WI38 (cell line): ENCODE data around the gene SNAPC4.
A peak's percentile ranks its signal among the peaks of the same experiment; 100 is the strongest.

Source experiments
- H3K4me3 ChIP-seq: 2 replicates; pipeline ENCODE4 v1.5.1; 2011; ENCODE audit warnings: low read depth, mild to moderate bottlenecking, control low read depth, low read length
- TF ChIP-seq, protein P1 (sequence below): IDR thresholded peaks from 2 replicates; pipeline ENCODE4 v1.5.1; 2012; ENCODE audit warnings: low read depth, mild to moderate bottlenecking, control low read depth, low read length

Gene SNAPC4

DNA sequence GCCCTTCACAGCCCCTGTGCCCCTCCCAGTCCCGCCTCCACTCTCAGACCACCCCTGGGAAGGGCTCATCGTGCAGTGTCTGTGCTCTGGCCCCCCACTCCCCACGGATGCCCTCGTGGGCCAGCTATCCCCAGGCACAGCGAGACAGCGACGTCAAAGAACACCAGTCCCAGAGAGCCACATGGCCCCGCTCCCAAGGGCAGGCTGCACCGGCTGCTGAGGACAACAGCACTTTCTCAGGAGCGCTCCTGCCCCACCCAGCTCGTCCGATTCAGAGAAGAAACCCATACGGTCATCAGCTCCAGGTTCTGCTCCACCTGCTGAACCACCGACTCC is 4.8 kb upstream of the SNAPC4 start:
- TF ChIP-seq, protein P1, sequence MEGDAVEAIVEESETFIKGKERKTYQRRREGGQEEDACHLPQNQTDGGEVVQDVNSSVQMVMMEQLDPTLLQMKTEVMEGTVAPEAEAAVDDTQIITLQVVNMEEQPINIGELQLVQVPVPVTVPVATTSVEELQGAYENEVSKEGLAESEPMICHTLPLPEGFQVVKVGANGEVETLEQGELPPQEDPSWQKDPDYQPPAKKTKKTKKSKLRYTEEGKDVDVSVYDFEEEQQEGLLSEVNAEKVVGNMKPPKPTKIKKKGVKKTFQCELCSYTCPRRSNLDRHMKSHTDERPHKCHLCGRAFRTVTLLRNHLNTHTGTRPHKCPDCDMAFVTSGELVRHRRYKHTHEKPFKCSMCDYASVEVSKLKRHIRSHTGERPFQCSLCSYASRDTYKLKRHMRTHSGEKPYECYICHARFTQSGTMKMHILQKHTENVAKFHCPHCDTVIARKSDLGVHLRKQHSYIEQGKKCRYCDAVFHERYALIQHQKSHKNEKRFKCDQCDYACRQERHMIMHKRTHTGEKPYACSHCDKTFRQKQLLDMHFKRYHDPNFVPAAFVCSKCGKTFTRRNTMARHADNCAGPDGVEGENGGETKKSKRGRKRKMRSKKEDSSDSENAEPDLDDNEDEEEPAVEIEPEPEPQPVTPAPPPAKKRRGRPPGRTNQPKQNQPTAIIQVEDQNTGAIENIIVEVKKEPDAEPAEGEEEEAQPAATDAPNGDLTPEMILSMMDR: no peak
- H3K4me3 ChIP-seq: no peak overlapping the region

DNA sequence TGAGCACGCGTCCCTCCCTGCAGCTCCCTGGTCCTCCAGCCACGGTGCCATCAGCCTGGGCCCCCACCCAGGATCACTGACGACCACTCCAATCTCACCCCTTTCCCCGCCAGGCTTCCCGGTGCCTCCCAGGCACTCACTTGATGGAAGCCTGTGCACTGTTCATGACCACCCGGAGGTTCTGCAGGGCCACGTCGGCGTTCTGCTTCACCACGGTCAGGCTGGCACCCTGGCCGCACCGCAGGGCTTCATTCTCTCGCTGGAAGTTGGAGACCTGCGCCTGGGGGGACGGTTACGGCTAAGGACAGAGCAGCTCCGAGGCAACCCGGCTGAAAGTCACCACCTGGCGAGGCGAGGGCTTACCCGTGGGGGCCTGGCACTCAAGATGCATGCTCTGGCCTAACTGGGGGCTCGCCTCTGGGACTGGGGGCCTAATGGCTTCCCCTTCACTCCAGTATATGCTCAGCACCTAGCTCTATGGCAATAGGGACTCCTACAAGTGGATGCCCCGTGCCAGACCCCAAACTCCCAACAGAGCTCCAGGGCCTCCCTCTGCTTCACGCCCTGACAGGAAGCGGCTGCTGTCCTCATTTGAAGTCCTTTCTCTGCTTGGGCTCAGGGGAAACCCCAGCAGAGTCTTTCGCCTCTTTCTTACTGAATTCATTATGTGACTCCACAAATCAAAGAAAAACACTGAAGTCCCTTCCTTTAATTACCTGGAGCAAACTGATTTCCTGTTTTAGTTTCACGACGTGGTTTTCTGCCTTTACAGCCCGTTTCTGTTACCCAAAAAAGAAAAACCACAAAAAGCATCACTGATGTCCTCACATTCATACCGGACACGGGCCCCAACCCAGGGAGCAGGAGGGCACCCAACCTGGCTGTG is 4.2 kb upstream of the SNAPC4 start:
- TF ChIP-seq, protein P1: no peak

DNA sequence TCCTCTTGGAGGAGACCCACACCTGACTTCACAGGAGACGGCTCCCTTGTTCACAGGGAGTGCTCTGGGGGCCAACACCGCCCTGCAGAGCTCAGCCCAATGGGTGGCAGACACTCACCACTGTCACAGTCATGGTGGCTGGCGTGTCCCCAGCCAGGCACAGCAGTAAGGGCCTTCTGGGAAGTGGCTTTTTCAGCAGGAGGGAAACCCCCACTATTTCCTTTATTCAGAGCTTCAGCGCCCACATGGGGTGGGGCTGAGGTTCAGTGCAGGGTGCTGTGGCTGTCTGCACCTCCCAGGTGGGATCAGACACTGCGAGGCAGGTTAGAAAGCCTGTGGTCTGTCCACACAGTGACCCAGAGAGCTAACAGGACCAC is 3.6 kb upstream of the SNAPC4 start:
- TF ChIP-seq, protein P1: no peak

More for the DNA sequence above, 4.2 kb upstream of the SNAPC4 start:
- H3K4me3 ChIP-seq: no peak overlapping the region

DNA sequence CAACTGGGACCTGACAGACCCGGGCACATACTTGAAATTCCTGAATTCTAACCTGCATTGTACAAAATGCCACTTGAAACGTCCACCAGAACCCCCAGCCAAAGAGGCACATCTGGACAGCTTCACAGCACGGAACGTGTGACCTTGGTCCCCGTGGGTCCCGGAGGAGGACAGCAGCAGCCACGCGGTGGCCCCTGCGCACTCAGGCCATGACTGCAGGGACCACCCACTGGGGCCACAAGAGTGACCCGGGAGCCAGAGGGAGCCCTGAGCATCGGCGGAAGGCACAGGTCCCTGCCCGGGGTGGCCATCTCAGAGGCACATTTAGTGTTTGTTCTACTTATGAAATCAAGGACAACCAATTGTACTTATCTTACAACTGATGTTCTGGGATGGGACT is 2.1 kb upstream of the SNAPC4 start:
- TF ChIP-seq, protein P1: no peak
- H3K4me3 ChIP-seq: no peak overlapping the region

More for the DNA sequence above, 3.6 kb upstream of the SNAPC4 start:
- H3K4me3 ChIP-seq: no peak overlapping the region

DNA sequence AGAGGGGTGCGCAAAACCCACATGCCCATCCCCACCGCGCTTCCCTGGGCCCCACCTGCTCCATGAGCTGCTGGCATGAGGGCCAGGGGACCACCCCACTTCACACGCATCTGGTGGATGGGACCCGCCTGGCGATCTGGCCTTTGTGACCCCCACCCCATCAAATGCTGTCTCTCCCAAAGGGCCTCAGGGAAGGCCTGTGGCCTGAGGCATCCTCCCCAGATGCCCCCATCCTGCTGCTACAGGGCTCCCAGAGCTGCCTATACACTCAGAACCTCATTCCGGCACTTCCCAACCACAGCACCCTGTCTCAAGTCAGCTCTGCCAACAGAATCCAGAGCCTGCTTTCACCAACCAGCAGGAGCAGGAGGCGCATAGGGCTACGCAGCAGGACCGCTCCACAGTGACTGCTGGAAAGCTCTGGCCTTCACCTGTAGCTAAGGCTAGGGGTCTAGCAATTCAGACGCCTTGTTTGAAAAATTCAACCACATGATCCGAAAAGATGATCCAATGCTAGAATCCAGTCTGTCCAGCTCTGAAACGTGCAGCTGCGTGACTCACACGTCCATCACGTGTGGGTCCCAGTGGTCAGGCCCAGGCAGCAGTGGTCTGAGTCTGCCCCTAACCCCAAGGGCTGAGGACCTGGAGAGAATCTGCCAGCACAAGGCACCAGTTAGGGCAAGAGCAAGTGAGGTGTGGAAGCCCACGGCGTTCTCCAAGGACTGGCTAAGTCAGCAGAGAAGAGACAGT is 1.4 kb upstream of the SNAPC4 start:
- TF ChIP-seq, protein P1: no peak
- H3K4me3 ChIP-seq: no peak overlapping the region

DNA sequence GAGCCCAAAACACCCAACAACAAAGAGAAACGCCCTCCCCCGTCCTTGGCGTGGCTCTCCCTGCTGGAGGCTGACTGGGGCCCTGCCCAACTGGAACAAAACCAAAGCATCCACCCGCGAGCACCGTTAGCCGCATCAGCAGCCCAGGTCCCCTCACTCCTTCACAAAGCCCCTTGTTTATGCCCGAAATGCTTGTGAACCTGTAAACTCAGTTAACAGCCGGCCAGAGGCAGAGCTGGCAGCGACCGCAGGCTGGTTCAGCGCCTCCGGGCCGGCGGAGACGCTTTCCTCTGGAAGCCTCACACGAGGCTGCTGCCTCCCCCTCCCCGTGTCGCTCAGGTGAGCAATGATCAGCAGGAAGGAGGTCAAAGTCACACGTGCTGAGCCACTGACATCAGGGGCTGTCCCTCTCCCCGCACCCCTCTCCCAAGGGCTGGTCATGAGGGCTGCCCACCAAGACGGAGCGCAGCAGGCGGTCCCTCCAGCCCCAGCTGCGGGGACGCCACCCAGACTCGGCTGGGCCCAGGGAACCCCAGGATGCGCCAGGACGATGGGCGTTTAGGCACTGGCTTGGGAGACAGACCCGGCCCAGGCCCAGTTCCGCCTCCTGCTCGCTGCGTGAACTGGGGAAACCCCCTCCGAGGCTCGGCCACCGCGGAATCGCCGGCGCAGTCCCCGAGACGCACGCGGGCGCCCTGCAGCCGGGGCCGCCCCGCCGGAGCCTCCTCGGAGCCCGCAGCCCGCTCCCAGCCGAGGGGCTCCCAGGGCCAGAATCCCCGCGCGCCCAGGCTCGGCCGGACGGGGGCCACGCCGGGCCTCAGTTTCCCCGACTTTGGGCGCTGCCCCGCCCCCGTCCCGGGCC is 563 bp downstream of the SNAPC4 start:
- H3K4me3 ChIP-seq: peak overlapping the region; percentile 83
- TF ChIP-seq, protein P1: no peak
